ENCODE data around the gene ZFP64.
A peak's percentile ranks its signal among the peaks of the same experiment; 100 is the strongest.
"Not testable (repeated sequence)": the region's sequence is repeated elsewhere in the genome, so short reads cannot be mapped to it uniquely, and the experiment has no call there.

ZFP64 gene

DNA sequence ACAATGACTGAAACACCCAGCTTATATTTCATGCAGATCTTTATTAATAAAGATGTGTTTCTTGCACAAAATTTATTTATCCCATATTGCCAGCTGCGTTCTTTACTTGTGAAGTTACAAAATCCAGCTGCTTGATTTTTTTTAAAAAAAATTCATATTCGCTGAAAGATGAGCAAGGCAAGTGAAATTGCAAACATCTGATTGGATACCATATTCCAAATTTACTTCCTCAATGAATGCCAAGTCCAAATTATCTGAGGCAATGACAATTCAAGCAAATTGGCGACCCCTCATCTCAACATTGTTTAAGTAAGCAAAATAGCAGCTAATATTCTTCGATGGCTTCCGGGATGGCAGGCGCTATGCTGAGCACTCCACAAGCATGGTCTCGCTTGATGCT is 37.7 kb downstream of the ZFP64 start:
- no peak for DNase-seq

DNA sequence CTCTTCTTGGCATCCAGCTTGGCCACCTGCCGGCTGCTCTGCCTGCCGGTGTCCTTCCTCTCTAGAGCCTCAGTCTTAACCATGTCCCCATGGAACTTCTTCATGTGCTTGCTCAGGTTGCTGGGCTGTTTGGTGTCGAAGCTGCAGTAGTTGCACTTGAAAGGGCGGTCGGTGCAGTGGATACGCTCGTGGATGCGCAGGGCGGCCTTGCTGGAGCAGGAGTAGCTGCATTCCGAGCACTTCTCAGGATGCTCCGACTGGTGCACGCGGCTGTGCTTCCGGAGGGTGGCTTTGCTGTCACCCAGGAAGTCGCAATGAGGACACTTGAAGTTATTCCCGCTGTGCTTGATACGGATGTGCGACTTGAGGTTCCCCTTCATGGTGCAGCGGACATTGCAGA is 38.7 kb downstream of the ZFP64 start:
- no peak for DNase-seq

GRCh38 chr20:52152416-52152815 is 39.2 kb downstream of the ZFP64 start:
- no peak for DNase-seq

GRCh38 chr20:52150440-52151258 is 40.9 kb downstream of the ZFP64 start:
- peak; percentile 16 for DNase-seq

- no peak for DNase-seq
Observed at GRCh38 chr20:52145587-52145986, 46.0 kb downstream of the ZFP64 start.

DNA sequence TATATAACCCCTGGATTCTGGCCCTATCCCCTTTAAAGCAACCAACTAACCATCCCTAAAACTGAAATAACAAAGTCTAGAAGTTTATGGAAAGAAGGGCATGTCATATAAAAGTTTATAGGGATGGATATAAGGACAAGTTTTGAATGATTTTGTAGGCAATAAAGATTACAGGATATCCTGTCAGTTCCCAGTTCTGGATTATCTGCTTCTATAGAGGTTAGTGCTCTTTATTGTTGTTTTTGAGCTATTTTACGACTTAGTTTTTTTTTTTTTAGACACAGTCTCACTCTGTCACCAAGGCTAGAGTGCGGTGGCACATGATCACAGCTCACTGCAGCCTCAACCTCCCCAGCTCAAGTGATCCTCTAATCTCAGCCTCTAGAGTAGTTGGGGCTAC is 48.3 kb downstream of the ZFP64 start:
- DNase-seq = no peak

DNA sequence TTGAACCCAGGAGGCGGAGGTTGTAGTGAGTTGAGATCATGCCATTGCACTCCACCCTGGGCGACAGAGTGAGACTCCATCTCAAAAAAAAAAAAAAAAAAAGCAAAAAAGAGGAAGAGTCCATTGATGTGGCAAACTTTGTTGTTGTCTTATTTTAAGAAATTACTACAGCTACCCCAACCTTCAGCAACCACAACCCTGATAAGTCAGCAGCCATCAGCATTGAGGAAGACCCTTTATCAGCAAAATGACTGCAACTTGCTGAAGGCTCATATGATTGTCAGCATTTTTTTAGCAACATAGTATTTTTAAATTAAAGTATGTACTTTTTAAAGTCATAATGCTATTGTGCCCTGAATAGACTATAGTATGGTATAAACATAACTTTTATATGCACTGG is 48.8 kb downstream of the ZFP64 start:
- no peak for DNase-seq

DNA sequence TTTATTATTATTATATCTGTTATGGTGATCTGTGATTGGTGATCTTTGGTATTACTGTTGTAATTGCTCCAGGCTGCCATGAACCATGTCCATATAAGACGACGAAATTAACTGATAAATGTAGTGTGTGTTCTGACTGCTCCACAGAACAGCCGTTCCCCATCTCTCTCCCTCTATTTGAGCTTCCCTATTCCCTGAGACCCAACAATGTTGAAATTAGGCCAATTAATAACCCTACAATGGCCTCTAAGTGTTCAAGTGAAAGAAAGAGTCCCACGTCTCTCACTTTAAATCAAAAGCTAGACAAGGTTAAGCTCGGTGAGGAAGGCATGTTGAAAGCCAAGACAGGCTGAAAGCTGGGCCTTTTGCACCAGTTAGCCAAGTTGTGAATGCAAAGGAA is 51.6 kb downstream of the ZFP64 start:
- no peak for DNase-seq

DNA sequence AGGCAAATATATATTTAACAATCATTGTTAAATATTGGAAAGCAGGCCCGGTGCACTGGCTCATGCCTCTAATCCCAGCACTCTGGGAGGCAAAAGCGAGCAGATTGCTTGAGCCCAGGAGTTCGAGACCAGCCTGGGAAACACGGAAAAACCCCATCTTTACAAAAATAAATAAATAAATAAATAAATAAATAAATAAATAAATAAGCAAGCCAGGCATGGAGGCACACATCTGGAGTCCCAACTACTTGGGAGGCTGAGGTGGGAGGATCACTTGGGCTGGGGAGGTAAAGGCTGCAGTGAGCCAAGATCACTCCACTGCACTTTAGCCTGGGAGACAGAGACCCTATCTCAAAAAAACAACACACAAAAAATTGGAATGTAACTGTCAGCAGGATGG is 53.7 kb downstream of the ZFP64 start:
- no peak for DNase-seq

DNA sequence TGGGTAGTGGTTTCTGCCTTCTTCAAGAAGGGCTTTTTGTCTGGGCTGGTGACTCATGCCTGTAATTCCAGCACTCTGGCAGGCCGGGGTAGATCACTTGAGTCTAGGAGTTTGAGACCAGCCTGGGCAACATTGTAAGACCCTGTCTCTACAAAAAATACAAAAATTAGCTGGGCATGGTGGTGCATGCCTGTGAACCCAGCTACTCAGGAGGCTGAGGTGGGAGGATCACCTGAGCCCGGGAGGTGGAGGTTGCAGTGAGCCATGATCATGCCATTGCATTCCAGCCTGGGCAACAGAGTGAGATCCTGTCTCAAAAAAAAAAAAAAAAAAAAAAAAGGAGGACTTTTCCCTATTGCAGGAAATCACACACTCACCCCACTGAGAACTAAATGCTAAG is 57.9 kb downstream of the ZFP64 start:
- not testable (repeated sequence) for DNase-seq

DNA sequence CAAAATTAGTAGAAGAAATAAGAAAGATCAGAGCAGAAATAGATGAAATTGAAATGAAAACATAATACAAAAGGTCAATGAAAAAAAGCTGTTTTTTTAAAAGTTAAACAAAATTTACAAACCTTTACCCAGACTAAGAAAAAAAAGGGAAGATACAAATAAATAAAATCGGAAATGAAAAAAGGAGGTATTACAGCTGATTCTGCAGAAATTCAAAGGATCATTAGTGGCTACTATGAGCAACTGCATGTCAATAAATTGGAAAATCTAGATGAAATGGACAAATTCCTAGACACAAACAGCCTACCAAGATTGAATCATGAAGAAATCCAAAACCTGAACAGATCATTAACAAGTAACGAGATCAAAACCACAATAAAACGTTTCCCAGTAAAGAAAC is 59.2 kb downstream of the ZFP64 start:
- DNase-seq = no peak

DNA sequence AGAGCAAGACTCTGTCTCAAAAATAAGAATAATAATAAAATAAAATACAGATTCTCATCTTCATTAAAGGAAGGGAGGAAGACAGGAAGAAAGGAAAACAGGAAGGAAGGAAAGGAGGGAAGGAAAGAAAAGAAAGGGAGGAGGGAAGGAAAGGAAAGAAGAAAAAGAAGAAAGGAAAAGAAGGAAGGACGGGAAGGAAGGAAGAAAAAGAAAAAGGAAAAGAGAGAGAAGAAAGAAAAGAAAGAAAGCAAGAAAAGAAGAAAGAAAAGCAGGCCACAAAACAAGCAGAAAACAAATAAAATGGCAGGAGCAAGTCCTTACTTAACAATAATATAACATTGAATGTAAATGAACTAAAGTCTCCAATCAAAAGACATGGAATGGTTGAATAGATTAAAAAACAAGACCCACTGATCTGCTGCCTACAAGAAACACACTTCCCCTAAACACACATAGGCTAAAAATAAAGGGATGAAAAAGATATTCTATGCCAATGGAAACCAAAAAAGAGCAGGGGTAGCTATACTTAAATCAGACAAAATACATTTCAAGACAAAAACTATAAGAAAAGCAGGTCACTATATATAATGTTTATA is 60.4 kb downstream of the ZFP64 start:
- DNase-seq = no peak

GRCh38 chr20:52130406-52130805 is 61.2 kb downstream of the ZFP64 start:
- DNase-seq = no peak

DNA sequence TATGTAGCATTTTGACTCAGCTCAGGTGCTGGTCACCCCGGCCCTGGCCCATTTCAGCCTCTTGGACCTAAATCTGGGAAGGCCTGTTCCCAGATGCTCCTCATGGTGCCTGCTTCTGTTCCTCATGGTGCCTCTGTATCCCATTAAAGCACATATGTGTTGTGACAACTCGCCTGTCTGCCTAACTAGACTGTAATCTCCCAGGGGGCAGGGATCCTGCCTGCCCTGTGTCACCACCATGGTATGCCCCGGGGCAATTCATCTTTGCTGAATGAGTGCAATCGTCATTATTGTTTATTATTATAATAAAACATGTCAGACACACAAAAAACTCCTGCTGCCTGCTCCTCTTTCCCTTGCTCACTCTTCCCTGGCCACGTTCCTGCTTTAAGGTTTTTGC is 62.0 kb downstream of the ZFP64 start:
- no peak for DNase-seq

GRCh38 chr20:52127309-52127708 is 64.3 kb downstream of the ZFP64 start:
- no peak for DNase-seq

DNA sequence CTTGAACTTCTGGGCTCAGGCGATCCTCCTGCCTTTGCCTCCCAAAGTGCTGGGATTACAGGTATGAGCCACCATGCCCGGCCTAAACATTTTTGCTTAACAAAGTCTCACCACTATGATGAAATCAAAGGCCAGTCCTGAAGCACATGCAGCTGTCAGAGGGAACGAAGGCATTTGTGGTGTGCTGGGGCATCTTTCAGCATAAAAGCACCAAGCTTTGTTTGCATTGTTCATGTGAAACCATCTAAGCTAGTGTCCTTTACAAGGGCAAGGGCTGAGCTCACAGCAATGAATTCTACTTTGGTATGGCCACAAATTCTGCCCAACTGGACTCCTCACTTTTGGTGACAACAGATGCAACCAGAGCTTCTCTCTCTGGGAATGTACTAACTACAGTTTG is 66.8 kb downstream of the ZFP64 start:
- no peak for DNase-seq

GRCh38 chr20:52118696-52119095 is 72.9 kb downstream of the ZFP64 start:
- DNase-seq = no peak

GRCh38 chr20:52118016-52118623 is 73.5 kb downstream of the ZFP64 start:
- no peak for DNase-seq

DNA sequence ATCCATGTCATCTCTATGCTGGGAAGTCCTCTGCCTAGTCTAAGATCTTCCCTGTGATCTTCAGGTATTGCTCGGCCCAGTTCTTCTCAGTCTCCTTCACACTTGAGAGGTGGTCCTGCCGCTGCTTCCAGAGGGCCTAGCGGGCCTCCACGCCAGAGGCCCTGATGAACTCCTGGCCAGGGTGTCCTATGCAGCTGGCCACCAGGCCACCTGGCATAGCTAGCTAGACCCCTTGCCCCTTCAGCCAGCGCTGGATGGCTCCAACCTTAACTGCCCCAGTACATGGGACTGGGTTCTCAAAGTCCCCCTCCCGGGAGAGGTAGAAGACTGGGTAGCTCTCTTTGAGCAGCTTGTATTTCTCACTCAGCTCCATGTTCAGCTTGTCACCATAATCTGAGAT is 81.1 kb downstream of the ZFP64 start:
- DNase-seq = no peak

GRCh38 chr20:52105442-52106422 is 85.8 kb downstream of the ZFP64 start:
- no peak for DNase-seq

DNA sequence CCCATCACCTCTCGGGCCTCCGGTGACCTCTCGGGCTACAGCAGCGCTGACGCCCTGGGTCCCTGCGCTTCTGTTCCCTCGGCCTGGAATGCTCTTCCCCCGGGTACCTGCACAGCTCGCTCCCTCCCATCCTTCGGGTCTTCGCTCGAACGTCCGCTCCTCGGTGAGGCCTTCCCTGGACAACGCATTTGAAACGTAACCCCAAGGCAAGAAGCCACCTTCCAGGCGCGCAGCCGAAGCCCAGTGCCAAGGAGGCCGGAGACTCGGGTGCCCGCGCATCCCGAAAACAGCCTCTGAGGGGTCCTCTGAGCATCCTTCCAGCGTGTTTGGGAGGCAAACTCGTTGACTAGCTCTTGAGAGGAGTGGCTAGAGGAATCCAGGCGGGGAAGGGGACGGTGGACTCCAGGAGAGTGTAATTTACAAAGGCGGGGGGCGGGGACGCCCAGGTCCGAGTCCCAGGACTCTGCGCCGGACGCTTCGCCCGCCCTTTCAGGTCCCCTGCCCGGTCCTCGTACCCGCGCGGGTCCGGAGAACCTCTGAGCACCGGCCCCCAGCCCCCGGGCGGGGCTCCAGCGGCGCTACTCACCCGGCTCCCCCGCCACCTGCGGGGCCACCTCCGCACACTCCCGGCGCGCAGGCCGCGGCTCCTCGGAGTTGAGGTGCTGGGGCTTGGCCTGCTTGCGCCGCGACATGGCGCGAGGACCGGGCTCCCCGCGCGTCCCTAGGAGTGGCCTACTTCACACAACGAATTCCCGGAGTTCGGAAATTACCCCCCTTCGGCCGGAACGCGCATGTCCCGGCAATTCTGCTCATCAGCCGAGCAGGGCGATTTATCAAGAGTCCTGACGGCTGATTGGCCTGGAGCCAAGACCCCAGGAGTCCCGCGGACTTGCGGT is 86.8 kb downstream of the ZFP64 start:
- no peak for DNase-seq

DNA sequence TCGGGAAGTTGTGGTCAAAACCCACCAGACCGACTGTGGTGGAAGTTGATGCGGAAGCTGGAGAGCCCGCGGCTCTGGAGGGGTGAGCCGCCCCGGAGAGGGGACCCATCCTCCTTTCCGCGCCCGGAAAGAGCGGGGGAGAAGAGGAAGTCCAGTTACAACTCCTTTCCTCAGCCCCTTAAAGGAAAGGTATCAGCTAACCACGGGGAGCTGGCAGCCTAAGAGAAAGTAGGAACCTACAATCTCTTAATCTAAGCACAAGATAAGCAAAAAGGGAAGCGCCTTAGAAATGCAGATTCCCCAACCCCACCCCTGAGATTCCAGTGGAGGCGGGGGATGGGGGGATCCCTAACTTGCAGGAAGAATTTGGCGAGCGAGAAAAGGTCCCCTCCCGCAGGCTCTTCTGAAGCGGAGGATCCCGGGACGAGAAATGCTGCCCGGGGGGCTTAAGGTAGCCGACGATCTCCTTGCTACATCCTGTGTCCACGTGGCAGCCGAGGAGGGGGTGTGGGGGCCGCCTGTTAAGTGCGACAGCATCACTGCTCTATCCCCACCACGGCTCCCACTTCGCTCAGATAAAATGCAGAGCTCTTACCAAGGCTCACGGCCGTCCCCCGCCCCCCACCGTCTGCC is 87.5 kb downstream of the ZFP64 start:
- no peak for DNase-seq

Measured in NCI-H446 treated with DMSO at 0.1 percent for 48 hours (cell line).